ENCODE measurements around the gene SCART1.
"Not testable (repeated sequence)": the region's sequence is repeated elsewhere in the genome, so short reads cannot be mapped to it uniquely, and the experiment has no call there.

SCART1 gene

GRCh38 chr10:133453516-133454203 lies at the start of gene SCART1:
TSS of gene SCART1 (plus strand) at chr10:133453945. CDS start at chr10:133453998, 53 bp downstream.
- DNase-seq (ENCODE audit: insufficient read length, low spot score) (no peak), FAIRE-seq (no peak)
- no peak for TF ChIP-seq CTCF (IDR thresholded peaks at IDR 0.05; ENCODE audit: insufficient read depth, missing control alignments)

- no peak for DNase-seq (ENCODE audit: insufficient read length, low spot score)
- TF ChIP-seq CTCF (IDR thresholded peaks at IDR 0.05; ENCODE audit: insufficient read depth, missing control alignments) = no peak
- FAIRE-seq = no peak
These were observed 48.5 kb upstream of the SCART1 start for GRCh38 chr10:133405272-133405671.

- no peak for FAIRE-seq
- TF ChIP-seq CTCF (IDR thresholded peaks at IDR 0.05; ENCODE audit: insufficient read depth, missing control alignments) = no peak
These were observed 47.8 kb upstream of the SCART1 start for GRCh38 chr10:133405844-133406527.

GRCh38 chr10:133411523-133412380 lies 42.0 kb upstream of the SCART1 start:
- TF ChIP-seq CTCF (IDR thresholded peaks at IDR 0.05; ENCODE audit: insufficient read depth, missing control alignments) = no peak
- DNase-seq (ENCODE audit: insufficient read length, low spot score) = no peak
- FAIRE-seq = no peak

More at GRCh38 chr10:133405844-133406527, 47.8 kb upstream of the SCART1 start:
- no peak for DNase-seq (ENCODE audit: insufficient read length, low spot score)

- no peak for FAIRE-seq
- no peak for TF ChIP-seq CTCF (IDR thresholded peaks at IDR 0.05; ENCODE audit: insufficient read depth, missing control alignments)
- DNase-seq (ENCODE audit: insufficient read length, low spot score) = no peak
These were observed 41.4 kb upstream of the SCART1 start for GRCh38 chr10:133412381-133412711.

GRCh38 chr10:133414401-133414800 lies 39.3 kb upstream of the SCART1 start:
- not testable (repeated sequence) for FAIRE-seq; DNase-seq (ENCODE audit: insufficient read length, low spot score)

GRCh38 chr10:133415752-133416151 lies 38.0 kb upstream of the SCART1 start:
- no peak for FAIRE-seq
- no peak for TF ChIP-seq CTCF (IDR thresholded peaks at IDR 0.05; ENCODE audit: insufficient read depth, missing control alignments)
- DNase-seq (ENCODE audit: insufficient read length, low spot score) = no peak
